NCI-H2196 (cell line): ENCODE data around the gene HAO1.
"Not testable (repeated sequence)": the region's sequence is repeated elsewhere in the genome, so short reads cannot be mapped to it uniquely, and the experiment has no call there.

Experiments
- DNase-seq: peaks from one replicate; lab custom pipeline; 2025; ENCODE audit not compliant: unreplicated experiment; lab: John Stamatoyannopoulos, UW

HAO1 gene

DNA sequence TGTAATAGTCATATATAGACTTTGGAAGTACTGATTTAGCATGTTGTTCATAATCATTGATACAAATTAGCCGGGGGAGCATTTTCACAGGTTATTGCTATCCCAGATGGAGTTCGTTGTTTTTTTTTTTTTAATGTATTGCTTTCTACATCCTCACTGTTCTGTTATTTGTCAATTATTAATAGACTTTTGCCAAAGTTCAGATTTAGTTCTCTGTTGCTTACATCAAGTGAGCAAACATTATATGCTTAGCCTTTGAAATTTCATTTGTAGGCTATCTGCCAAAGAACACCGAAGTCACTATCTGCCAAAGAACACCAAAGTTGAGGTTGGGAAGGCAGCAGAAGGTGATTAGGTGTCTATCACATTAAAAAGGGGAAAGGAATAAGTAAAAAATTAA, at the start of gene HAO1:
Gene HAO1 (minus strand): TSS at position 118 of the 400 bp plus-strand sequence. CDS start 36 bp downstream, at position 82.
- no peak for DNase-seq

DNA sequence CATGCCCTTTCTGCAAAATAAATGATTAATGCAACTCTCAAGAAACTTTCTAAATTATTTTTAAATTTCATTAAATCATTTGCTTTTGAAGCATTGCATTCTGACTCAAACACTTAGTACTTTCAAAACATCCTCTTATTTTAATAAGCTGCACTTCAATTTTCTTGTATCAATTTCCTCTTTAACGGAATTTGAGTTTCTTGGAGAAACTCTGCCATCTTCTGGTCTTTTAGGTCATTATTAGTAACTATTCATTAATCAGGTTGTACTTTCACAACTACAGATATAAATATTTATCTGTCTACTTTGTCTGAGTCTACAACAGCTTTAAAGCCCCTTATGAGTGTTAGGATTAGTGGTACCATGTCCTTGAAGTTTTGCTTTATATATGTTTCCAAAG, 49.1 kb upstream of the HAO1 start:
- DNase-seq: no peak

DNA sequence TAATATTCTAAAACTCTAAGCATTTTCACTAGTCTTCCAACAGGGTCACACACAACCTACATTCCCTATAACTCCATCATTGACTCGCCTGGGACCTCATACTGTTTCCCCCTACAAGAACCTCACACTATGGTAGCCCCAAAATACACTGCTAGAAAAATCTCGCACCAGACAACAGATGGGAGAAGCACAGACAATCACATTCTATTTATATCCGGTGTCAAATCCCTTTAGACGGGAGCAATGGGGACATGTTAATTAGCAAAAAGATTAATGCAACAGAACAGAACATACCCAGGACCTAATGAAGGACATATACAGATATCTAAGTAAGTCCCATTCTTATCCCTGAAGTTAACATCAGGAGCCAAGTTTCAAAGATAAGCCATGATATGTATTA, 45.7 kb upstream of the HAO1 start:
- no peak for DNase-seq

DNA sequence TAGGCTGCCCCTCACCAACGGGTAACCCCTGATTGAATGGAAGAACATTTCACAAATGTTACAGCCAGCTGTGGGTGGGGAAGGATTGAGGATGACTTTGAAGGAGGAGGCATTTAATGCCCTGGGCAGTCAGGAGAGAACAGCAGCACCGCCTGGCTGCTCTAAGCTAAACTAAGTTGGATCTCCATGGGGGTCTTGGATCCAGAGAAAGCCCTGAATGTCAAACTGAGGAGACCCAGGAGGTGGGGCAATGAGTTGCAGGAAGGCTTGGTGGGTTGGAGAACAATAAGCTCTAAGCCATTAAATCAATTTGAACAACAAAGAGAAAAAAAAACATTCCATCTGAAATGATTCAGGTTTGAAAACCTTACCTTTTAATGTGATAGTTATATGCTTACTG, 43.9 kb upstream of the HAO1 start:
- DNase-seq: no peak

DNA sequence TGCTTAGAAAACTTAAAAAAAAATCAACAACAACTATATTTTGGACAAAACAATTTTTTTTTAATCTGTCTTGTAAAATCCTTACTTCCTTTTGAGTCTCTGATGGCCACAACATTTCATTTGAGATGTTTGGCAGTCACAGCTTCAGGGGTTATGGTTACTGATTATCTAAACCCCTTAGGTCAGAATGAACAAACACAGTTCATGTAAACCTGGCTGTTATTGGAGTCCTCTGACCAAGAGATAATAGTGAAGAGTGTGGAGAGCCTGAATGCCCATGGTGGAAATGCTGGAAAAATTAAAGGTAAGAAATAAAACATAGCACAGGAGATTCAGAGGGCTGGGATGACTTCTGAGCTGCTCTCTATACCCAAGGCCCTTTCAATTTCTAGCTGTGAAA, 41.1 kb upstream of the HAO1 start:
- no peak for DNase-seq

DNA sequence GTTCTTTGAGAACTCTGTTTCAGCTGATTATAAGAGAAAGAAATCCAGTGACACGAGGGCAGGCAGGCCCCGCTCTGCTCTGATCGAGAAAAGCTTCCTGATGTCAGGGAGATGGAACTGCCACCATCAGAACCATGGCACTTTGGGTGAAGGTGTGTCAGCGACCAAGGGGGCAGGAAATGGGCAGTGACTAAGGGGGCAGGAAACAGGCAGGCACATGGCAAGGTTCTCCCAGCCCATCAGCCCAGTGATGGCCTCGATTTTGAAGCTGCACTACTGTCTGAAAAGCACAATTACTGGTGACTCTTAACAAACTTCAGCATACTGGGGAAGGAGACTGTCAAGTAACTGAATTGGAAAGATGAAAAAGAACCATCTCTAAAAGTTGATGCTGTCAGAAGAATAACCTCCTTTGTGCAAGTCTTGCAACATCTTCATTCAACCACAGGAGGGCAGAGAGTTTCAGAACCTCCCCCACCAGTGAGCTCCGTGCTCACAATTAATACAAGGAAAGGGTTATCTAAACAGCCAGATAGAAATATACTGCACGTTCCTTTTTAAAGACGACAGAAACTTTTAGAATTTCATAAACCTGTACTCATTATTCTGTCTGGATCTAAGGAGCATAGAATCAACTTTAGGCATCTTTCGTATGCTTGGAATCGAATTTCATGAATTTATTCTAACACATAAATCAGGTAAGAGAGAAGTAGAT, 40.2 kb upstream of the HAO1 start:
- no peak for DNase-seq

DNA sequence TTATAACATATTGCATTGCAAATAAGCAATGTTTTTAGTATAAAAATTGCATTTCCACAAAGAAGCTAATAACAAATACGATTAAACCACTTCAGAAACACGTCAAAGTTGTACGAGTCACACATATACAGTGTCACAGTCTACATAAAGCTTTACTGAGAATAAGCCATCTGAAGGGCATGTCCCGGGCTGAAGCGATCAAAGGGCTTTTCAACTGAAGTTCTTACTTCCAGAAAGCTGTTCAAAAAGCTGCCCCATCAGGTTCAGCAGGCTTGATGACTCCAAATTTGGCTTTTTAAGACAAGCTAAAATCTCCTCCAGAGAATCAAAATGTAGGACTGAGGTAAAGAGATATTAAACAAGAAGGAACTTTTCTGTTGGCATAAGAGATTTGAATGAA, 37.5 kb upstream of the HAO1 start:
- no peak for DNase-seq

DNA sequence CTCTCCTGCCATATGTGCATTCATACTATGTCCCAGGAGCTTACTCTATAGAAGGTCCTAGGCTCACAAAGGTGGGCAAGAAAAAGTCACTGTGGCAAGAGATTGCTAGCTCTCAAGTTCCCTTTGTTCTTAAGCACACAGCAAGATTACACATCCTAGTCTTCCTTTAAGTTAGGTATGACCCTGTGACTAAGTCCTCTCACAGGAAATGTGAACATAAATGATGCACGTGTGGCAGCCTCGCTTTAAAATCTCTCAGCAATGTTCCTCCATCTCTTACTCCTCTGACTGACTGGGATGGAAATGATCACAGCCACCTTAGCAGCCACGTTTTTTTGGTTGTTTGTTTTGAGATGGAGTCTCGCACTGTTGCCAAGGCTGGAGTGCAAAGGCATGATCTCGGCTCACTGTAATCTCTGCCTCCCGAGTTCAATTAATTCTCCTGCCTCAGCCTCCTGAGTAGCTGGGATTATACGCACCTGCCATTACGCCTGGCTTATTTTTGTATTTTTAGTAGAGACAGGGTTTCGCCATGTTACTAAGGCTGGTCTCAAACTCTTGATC, 35.7 kb upstream of the HAO1 start:
- DNase-seq: no peak

DNA sequence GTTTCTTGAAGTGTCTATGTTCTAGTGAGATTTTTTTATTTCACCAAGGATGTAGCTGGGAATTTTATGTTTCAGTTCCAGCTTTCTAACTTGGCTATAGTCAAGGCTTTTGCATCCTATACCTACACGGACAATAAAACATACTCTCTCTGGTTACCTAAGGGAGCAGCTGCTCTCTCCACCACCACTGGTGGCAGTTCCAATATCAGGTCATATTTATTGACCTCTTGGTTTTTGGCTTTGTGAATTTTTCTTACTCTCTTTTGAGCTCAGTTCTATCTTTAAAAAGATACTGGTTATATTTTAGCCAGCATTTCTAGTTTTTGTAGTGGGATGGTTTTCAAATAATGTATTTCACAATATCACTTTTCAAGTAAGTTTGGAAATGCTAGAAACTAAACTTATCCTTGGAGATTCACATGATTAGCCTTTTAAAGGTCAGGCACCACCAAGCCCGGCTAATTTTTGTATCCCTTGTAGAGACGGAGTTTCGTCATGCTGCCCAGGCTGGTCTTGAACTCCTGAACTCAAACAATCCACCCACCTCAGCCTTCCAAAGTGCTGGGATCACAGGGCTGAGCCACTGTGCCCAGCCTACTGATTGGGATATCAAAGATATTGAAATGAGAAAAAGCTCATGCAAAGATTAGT, 34.7 kb upstream of the HAO1 start:
- DNase-seq: no peak

DNA sequence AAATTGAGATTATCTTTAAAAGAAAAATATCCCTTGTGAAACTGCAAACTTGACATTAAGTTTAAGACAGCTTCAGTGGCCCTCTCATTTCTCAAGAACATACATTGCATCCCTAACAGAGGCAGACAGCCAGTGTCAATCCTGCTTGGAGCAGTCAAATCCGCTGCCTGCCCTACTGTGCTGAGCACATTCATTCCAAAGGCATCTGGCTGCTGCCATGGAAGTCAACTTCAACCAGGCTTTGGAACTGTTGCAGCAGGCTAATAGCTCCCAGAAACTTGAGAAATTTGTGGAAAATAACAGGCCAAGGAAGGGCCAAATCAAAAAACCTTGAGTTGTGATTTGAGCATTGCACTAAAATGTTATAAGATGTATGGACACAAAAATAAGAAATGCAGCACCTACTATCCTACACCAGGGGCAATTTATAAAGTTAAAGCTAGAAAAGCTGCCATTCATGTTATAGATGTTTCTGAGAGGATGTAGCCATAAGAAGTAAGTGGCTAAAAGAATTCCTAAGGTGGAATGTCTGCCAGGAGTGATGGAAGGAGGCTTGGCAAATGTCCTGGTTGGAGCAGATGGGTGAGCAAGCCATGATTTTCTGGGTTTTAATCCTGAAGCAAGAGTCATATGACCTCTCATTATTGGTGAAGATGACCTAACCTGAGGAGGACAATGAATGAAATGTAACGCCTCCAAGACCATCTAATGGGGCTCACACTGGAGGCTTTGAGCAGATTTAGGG, 31.4 kb upstream of the HAO1 start:
- no peak for DNase-seq

DNA sequence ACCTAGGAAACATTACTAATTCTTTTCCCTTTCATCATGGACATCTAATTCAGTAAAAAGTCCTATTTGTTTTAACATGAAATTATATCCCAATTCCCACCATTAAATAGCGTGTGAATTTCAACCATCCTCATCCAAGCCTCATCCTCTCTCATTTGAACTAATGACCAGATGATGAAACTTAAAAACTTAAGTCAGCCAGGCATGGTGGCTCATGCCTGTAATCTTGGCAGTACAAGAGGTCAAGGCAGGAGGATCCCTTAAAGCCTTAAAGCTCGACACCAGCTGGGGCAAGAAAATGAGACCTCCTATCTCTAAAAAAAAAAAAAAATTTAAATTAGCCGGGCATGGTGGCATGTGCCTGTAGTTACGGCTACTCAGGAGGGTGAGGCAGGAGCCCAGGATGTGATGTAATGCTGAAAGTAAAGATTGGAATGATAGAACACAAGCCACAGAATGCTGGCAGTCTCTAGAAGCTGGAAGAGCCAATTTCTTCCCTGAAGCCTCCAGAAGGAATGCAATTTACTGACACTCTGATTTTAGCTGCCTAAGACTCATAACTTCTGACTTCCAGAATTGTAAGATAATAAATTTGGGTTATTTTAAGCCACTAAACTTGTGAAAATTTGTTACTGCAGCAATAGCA, 27.1 kb upstream of the HAO1 start:
- no peak for DNase-seq

DNA sequence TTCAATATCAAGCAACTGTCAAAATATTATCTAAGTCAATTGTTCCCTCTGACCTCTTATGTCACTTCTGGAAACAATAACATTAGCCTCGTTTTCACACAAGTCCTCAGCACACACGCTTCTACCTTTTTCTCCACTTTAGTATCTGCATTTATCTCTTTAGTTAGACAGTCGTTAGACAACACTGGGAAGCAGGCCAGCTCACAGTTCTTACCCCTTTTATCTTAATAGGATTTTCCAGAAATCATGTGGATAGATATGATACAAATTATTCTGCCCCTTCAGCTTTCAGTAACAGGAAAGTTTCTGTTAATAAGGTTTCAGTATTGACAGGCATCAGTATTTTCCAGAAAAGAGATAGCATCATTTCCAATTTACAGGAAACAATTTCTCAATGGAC, 25.9 kb upstream of the HAO1 start:
- no peak for DNase-seq

DNA sequence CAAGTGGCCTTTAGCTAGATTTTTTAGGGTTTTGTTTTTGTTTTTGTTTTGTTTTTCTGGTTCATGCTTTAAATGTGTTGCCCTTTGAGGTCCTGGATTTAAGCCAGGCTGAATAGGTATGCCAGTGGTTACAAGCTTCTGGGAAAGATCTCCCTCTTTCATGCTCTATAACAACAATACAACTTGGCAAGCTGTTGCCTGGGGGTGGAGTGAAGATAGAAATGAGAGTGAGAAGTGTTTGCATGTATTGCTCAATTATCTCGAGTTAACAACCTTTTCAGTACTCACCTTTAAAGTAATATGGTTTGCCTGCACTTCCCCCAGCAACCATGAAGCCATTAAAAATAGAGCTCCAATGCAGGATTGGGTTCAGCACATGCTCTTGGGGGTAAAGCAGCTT, 19.2 kb upstream of the HAO1 start:
- peak; percentile 50 for DNase-seq

DNA sequence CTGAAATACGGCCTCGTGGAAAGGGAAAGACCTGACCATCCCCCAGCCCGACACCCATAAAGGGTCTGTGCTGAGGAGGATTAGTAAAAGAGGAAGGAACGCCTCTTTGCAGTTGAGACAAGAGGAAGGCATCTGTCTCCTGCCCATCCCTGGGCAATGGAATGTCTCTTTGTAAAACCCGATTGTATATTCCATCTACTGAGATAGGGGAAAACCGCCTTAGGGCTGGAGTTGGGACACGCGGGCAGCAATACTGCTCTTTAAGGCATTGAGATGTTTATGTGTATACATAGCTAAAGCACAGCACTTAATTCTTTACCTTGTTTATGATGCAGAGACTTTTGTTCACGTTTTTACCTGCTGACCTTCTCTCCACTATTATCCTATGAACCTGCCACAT, 16.3 kb upstream of the HAO1 start:
- not testable (repeated sequence) for DNase-seq

DNA sequence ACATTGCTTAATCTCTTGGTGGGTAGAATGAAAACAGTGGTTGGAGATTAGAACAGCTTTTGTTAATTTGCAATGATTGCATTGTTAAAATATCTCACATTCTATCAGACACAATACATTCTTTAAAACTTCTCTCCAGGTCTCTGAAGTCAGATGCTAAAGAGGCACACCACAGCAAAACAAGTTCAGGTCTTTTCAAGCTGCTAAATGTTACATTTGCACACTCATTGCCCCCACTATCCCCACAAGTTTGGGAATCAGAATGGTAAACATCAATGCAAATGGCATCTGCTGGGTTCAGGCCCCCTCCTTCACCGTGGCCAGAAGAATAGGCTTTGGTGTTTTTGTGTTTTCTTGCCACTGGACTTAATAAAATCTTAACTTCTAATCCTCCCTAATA, 10.1 kb upstream of the HAO1 start:
- DNase-seq: no peak

DNA sequence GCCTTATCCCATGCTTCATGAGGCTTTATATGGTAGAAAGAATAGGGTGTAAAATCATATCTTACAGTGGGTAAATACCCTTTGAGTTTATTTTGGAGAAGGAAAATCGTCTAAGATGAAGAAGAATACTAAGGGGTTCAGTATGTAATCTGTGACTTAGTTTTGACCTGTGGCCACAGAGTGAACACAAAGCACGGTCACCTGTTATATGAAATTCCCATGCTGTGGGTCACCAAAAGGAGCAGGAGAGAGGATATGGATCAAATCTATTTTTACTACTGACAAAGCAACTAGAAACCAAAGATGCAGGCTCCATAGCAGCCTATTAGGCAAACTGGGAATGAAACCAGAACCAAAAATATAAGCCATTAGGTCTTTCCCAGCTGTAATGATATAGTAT, 3.6 kb upstream of the HAO1 start:
- DNase-seq: no peak

DNA sequence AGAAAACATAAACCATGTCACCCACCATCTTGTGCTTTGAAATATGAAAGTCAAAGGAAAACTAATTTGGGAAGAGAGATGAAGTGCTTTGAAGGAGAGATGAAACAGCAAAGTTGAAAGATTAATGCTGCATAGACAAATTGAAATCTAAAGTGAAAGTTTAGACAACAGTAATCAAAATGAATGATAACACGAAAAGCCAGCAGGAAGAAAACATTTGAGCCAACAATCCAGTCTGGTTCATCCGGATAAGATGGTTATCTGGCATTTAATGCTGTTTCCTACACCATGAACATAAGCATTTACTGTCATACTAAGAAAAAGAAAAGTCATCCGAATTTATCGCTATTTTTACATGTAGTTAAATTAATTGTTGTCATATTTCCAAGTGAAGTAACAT, 595 bp downstream of the HAO1 start:
- DNase-seq: no peak

DNA sequence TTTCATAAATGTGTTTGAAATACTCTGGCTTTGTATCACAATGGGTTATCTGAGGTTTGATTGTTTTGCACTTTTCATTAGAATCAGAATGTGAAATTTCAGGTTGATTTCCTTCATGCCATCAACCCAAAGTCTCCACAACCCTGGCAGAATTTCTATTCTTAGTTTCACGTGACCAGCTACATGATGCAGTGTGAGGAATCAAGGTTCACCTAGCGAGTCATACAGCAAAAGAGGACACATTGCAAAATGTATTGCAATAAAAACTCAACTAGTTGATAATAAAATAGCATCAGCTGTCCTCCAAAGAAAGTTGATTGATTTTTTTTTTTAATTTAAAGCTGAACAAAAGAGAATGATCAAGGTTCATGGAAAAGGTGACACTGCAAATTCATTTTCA, 2.2 kb downstream of the HAO1 start:
- no peak for DNase-seq

DNA sequence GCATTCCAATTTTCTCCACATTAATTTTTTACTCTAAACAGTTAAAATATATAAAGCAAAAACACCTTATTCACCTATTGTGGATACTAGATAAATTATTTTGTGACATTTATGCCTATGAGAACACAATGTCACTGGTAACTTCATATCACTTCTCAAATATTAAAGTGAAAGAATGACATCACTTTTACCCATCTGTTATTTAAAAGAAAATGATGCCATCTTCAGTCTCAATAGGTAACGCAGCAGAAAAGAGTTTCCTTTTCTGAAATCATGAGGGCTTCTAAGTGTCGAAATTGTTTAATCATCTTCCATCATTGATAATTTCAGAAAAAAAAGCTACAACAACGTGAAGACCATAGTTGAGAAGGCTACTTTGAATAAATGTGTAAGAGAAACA, 2.9 kb downstream of the HAO1 start:
- no peak for DNase-seq

DNA sequence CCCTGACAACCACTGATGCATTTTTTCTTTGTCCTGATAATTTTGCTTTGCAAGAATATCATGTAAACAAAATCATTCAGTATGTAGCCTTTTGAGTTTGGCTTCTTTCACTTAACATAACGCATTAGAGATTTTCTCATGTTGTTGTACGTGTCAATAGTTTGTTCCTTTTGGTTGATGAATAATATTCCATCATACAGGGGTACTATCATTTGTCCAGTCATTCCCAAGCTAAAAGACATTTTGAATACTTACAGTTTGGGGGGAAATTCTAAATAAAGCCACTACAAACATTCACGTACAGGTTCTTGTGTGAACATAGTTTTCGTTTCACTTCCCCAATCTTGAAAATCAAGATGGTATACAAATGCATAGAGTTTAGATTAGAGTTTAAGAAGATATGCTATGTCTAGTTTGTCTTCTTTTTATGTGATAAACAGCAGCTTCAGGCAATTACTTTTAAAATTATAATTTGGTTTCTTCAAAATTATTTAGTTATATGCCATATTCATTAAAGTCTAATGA, 5.2 kb downstream of the HAO1 start:
- DNase-seq: no peak

DNA sequence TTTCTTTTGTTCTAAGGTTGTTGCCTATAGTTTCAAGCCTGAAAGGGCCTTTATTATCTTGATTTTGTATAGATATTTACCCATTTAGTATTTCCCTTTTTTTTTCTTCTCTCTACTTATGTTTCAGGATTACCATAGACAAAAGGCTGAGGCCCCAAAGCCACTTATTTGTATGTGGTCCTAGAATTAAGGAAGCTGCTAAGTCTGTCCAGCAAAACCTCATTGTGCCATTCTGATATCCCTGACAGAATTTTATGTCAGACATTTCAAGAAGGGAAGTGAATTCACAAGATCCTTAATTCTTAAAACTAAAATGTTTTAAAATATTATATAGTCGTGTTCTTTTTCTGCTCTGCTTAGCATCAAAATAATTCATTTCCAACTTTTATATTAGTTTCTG, 6.9 kb downstream of the HAO1 start:
- DNase-seq: no peak
